ENCODE data around the gene REM2. TPM values are rescaled to one million over a fixed set of nuclear protein-coding genes. Genes with fewer than 3 reads are reported as not detected.

The REM2 gene
- total RNA-seq, 4 donors from 2014 or later = 0.34 to 1.5 TPM; not detected in 2

DNA sequence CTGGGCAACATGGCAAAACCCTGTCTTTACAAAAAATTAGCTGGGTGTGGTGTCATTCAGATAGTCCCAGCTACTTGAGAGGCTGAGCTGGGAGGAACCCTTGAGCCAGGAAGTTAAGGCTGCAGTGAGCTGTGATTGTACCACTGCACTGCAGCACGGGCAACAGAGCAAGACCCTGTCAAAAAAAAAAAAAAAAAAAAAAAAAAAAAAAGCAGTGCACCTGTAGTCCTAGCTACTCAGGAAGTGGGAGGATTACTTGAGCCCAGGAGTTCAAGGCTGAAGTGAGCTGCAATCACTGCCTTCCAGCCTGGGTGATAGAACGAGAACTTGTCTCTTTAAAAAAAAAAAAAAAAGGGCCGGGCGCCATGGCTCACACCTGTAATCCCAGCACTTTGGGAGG, 5.6 kb downstream of the REM2 start:
- TF ChIP-seq, protein P1, sequence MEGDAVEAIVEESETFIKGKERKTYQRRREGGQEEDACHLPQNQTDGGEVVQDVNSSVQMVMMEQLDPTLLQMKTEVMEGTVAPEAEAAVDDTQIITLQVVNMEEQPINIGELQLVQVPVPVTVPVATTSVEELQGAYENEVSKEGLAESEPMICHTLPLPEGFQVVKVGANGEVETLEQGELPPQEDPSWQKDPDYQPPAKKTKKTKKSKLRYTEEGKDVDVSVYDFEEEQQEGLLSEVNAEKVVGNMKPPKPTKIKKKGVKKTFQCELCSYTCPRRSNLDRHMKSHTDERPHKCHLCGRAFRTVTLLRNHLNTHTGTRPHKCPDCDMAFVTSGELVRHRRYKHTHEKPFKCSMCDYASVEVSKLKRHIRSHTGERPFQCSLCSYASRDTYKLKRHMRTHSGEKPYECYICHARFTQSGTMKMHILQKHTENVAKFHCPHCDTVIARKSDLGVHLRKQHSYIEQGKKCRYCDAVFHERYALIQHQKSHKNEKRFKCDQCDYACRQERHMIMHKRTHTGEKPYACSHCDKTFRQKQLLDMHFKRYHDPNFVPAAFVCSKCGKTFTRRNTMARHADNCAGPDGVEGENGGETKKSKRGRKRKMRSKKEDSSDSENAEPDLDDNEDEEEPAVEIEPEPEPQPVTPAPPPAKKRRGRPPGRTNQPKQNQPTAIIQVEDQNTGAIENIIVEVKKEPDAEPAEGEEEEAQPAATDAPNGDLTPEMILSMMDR (IDR thresholded peaks at IDR 0.05; ENCODE audit: low read depth) = no peak

DNA sequence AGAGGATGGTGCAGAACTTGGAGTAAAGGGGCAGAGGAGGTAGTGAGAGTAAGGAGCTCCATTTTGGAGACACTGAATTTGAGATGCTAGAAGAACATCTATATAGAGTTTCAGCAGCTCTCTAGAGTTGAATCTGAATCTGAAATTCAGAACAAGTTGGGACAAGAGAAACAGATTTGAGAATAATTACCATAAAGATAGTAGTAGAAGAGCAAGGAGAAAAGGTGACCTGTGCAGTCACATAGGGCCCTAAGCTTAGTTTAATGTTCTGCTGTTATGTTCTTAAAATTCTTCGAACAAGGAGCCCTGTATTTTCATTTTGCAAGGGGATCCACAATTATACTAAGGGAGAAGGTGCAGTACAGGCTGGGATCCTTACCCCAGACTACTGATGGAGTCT, 7.4 kb downstream of the REM2 start:
- TF ChIP-seq, protein P1 (IDR thresholded peaks at IDR 0.05; ENCODE audit: low read depth) = no peak

DNA sequence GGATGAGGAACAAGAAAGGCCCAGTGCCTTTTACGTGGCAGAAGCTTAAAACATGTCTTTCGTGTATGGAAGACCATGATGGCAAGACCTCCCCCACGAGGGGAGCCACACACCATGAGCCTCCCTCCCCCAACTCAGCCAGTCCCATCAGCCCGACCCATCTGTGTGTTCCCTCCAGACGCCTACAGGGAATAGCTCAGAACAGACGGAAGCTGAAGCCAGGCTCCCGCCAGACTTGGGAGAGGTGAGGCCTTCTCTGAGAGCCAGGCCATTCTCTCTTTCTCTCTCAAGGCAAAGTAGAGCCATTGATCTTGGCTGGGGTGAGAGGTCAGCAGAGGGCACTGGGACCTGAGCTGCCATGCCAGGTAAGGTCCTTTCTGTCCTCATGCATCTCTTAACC, 9.5 kb downstream of the REM2 start:
- TF ChIP-seq, protein P1 (IDR thresholded peaks at IDR 0.05; ENCODE audit: low read depth) = no peak

DNA sequence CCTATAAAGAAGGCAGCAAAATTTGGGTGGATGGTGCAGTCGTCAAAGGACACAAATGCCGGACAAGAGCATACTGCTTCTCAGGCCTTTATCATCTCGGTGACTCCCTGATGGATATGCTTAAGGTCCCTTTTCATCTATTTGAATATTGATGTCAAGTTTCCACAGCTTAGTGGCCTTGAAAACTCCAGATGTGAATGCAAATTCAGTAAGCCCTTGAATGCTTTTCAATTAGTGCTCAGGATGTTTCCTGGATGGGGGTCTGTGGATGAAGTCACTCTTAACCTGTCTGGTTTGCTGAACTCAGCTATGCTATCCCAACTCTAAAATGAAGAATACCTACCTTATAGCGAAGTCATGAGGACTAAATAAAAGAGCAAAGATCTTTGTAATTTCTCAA, 10.7 kb downstream of the REM2 start:
- TF ChIP-seq, protein P1 (IDR thresholded peaks at IDR 0.05; ENCODE audit: low read depth) = no peak

DNA sequence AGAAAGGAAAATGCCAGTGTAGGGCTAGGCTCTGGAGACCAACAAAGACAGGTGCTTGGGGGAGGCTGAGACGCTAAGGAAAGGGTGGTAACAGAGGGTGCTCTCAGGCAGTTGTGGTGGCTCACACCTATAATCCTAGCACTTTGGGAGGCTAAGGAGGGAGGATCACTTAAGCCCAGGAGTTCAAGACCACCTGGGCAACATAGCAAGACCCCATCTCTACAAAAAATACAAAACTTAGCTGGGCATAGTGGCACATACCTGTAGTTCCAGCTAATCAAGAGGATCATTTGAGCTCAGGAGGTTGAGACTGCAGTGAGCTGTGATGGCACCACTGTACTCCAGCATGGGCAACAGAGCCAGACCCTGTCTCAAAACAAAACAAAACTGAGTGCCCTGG, 12.4 kb downstream of the REM2 start:
- TF ChIP-seq, protein P1 (IDR thresholded peaks at IDR 0.05; ENCODE audit: low read depth) = no peak

DNA sequence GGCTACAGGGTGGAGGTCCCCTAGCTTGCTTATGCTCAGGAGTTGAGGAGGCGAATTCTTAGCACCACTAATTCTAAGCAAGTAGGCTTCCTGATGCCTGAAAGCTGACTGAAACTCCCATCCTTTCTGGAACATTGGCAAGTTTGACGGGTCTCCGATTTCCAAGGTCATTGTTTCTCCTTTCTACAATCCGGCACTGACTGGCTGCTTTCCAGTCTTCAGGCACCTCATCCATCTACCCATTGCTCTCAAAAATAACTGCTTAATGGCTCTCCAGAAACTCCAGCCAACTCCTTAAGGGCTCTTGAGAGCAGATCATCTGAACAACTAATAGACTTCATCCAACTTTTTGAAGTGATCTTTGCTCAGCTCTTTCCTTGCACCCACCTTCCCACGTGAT, 13.3 kb downstream of the REM2 start:
- TF ChIP-seq, protein P1 (IDR thresholded peaks at IDR 0.05; ENCODE audit: low read depth) = no peak

DNA sequence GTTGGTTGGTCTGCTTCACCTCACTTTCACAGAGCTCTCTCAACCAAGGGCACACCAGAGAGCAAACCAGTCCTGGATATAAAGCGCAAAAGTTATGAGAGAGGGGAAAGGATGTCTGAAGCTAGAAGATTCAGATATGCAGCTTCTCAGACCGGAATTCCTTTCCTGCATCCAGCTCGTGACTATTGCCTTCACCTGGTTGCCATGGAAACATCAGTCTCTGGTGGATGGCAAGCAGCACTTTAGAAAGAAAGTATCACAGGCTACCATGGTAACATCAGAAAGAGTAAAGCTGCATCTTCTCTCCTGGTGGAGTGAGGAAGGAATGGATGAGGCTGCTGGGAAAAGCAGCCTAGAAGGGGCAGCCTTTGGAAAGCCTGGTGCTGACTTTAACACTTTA, 13.7 kb downstream of the REM2 start:
- TF ChIP-seq, protein P1 (IDR thresholded peaks at IDR 0.05; ENCODE audit: low read depth) = no peak
